ENCODE measurements around the gene CINP.

DNA sequence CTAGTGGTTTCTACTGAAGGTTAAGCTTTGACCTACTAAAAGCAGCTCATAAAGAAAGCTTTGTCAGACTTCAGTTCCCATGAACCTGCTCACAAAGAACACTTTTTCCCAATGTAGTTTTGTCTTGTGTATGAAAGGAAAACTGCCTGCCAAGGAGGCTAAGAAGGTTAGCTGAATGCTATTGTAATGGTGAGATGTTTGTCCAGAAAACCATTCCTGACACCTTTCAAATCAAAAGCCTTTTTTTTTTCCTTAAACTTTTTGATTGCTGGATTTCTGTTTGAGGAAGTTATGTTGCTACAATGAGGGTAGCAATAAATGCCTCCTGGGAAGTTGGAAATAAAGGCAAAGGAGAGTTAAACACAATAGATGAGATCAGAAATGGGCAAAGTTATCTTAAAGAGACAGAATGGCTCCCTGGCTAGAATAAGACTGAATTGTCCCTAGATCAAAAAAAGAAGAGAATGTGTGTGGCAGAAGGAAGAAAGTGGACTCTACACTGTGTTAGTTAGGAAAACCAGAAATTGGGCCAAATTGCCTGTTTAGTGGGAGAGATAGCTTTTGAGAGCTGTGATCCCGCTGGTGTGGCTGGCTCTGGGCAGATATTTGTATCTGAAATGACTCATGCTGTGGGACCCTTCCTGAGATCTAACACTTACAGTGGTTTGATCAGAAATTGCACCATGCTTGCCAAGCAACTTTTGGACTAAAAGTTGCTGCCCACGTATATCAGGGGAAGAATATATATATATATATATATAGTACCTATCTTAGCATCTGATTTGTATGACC lies 27.6 kb upstream of the CINP start:
- TF ChIP-seq, protein P1, sequence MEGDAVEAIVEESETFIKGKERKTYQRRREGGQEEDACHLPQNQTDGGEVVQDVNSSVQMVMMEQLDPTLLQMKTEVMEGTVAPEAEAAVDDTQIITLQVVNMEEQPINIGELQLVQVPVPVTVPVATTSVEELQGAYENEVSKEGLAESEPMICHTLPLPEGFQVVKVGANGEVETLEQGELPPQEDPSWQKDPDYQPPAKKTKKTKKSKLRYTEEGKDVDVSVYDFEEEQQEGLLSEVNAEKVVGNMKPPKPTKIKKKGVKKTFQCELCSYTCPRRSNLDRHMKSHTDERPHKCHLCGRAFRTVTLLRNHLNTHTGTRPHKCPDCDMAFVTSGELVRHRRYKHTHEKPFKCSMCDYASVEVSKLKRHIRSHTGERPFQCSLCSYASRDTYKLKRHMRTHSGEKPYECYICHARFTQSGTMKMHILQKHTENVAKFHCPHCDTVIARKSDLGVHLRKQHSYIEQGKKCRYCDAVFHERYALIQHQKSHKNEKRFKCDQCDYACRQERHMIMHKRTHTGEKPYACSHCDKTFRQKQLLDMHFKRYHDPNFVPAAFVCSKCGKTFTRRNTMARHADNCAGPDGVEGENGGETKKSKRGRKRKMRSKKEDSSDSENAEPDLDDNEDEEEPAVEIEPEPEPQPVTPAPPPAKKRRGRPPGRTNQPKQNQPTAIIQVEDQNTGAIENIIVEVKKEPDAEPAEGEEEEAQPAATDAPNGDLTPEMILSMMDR (conservative IDR thresholded peaks at IDR 0.05) = no peak
- no peak for TF ChIP-seq EZH2 (IDR thresholded peaks at IDR 0.05; ENCODE audit: low read depth)

All from PC-9 (cell line).